Mucosa of rectum (tissue), 2 donors: ENCODE data around the gene GMEB1.
"Not testable (repeated sequence)": the region's sequence is repeated elsewhere in the genome, so short reads cannot be mapped to it uniquely, and the experiment has no call there.

Experiments used
- H3K27ac ChIP-seq, 2 donors: one replicate each; pipeline ENCODE4 v1.7.0; 2013; ENCODE audit warnings: inconsistent platforms in 2 of 2, low read depth in 2 of 2, low read length in 2 of 2
- H3K27me3 ChIP-seq, 2 donors: one replicate each; pipeline ENCODE4 v1.7.0; 2013; ENCODE audit warnings: low read length in 2 of 2; ENCODE audit not compliant: control insufficient read depth in 2 of 2, insufficient read depth in 2 of 2
- H3K36me3 ChIP-seq, 2 donors: one replicate each; pipeline ENCODE4 v1.7.0; 2013; ENCODE audit warnings: low read length in 2 of 2; ENCODE audit not compliant: control insufficient read depth in 2 of 2, insufficient read depth in 2 of 2
- H3K4me1 ChIP-seq, 2 donors: one replicate each; pipeline ENCODE4 v1.7.0; 2013; ENCODE audit warnings: low read length in 2 of 2, mild to moderate bottlenecking in 1 of 2; ENCODE audit not compliant: control insufficient read depth in 2 of 2, insufficient read depth in 2 of 2
- H3K4me3 ChIP-seq, 2 donors: one replicate each; pipeline ENCODE4 v1.7.0; 2013; ENCODE audit warnings: low read length in 2 of 2
- H3K9ac ChIP-seq, 2 donors: one replicate each; pipeline ENCODE4 v1.7.0; 2013; ENCODE audit warnings: low read length in 2 of 2, low read depth in 1 of 2, mild to moderate bottlenecking in 1 of 2
- H3K9me3 ChIP-seq, 2 donors: one replicate each; pipeline ENCODE4 v1.7.0; 2013; ENCODE audit warnings: low read length in 2 of 2; ENCODE audit not compliant: control insufficient read depth in 2 of 2
- donor health status: healthy.
- donor health status: Normal muscosa, but diverticular disease.

GMEB1 gene

DNA sequence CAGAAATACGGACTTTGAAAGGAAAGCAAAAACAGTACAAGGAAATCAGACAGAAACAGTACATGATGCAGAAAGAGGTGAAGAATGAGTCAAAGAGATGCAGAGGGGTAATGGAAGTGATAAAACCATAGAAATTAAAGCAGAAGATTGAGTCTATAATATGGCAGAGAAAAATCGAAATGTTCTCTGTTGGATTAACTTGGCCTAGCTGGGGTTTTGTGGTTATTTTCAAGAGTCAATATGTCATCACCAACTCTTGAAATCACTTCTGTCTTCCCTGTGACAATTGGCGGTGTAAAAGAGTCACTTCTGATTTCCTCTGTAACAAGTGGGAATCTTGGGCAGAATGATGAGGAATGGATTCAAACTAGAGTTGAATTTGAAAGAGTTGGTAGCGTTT is 75.6 kb downstream of the GMEB1 start:
- no peak overlapping the region for H3K27ac ChIP-seq
- H3K27me3 ChIP-seq = no peaks in the 10 kb centered on the region
- H3K4me3 ChIP-seq = no peak overlapping the region
- peaks cover 44 to 53% of the 10 kb centered on the region in 2 donors for H3K36me3 ChIP-seq
- peaks cover 22 to 30% of the 10 kb centered on the region in 2 donors for H3K4me1 ChIP-seq
- H3K9me3 ChIP-seq = no peaks in the 10 kb centered on the region
- H3K9ac ChIP-seq = no peak overlapping the region

GRCh38 chr1:28745653-28746173 is 77.1 kb downstream of the GMEB1 start:
- Histone ChIP-seq H3K27me3 (no peaks in the 10 kb centered on the region), H3K4me1 (peaks cover 17 to 30% of the 10 kb centered on the region in 2 donors), H3K9ac (no peak overlapping the region), H3K4me3 (peak overlapping the region in 1 of 2 donors; percentile 15), H3K27ac (no peak overlapping the region), H3K9me3 (no peaks in the 10 kb centered on the region), H3K36me3 (peaks cover 36 to 42% of the 10 kb centered on the region in 2 donors)

- H3K9ac ChIP-seq = no peak overlapping the region
- peaks cover under 1 to 14% of the 10 kb centered on the region in 2 donors for H3K36me3 ChIP-seq
- H3K9me3 ChIP-seq = no peaks in the 10 kb centered on the region
- H3K4me1 ChIP-seq = peaks cover 23 to 36% of the 10 kb centered on the region in 2 donors
- H3K4me3 ChIP-seq = no peak overlapping the region
- H3K27ac ChIP-seq = no peak overlapping the region
- no peaks in the 10 kb centered on the region for H3K27me3 ChIP-seq
These were observed 81.7 kb downstream of the GMEB1 start for GRCh38 chr1:28750330-28750729.

DNA sequence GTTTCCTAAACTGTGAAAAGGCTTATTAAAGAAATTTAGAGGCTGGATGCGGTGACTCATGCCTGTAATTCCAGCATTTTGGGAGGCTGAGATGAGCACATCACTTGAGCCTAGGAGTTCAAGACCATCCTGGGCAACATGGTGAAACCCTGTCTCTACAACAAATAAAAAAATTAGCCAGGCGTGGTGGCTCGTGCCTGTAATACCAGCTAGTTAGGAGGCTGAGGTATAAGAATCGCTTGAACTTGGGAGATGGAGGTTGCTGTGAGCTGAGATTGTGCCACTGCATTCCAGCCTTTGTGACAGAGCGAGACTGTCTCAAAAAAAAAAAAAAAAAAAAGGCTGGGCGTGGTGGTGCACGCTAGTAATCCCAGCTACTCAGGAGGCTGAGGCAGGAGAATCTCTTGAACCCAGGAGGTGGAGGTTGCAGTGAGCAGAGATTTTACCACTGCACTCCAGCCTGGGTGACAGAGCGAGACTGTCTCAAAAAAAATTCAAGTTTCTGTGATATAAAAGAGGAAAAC is 82.2 kb downstream of the GMEB1 start:
- not testable (repeated sequence) for H3K9ac ChIP-seq, H3K27me3 ChIP-seq, H3K27ac ChIP-seq, H3K4me3 ChIP-seq, H3K9me3 ChIP-seq
- peaks cover 22 to 40% of the 10 kb centered on the region in 2 donors for H3K4me1 ChIP-seq
- peaks cover 0 to 12% of the 10 kb centered on the region in 2 donors for H3K36me3 ChIP-seq

- peaks cover 17 to 37% of the 10 kb centered on the region in 2 donors for H3K4me1 ChIP-seq
- no peak overlapping the region for H3K4me3 ChIP-seq
These were observed 82.9 kb downstream of the GMEB1 start for GRCh38 chr1:28751315-28752060.

GRCh38 chr1:28755701-28756100 is 87.1 kb downstream of the GMEB1 start:
- no peak overlapping the region for H3K9ac ChIP-seq
- H3K36me3 ChIP-seq = peaks cover 12 to 20% of the 10 kb centered on the region in 2 donors
- no peaks in the 10 kb centered on the region for H3K27me3 ChIP-seq
- H3K4me3 ChIP-seq = no peak overlapping the region
- H3K9me3 ChIP-seq = no peaks in the 10 kb centered on the region
- H3K4me1 ChIP-seq = peaks cover 6 to 21% of the 10 kb centered on the region in 2 donors
- H3K27ac ChIP-seq = no peak overlapping the region

More at GRCh38 chr1:28751315-28752060, 82.9 kb downstream of the GMEB1 start:
- no peak overlapping the region for H3K27ac ChIP-seq
- peaks cover 0 to 10% of the 10 kb centered on the region in 2 donors for H3K36me3 ChIP-seq
- H3K27me3 ChIP-seq = no peaks in the 10 kb centered on the region
- H3K9ac ChIP-seq = no peak overlapping the region
- H3K9me3 ChIP-seq = no peaks in the 10 kb centered on the region

DNA sequence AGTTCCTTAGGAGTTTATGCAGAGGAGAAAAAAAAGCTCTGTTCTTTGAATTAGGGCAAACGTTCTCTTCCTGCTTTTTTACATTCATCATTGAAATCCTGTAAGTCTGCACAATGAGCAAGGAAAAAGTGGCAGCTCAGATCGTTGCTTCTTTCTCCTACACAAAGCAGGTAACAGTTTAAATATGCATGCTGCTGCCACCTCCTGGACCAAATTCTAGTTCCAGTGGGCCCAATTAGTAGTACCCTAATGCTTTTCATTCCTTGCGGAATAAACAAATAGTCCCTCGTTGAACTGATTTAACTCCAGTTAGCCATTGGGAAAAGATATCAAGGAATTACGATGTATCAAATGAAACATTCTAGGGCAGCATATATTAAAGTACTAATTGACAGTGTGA is 88.3 kb downstream of the GMEB1 start:
- H3K4me3 ChIP-seq = no peak overlapping the region
- no peaks in the 10 kb centered on the region for H3K9me3 ChIP-seq
- H3K36me3 ChIP-seq = peaks cover 12 to 18% of the 10 kb centered on the region in 2 donors
- H3K4me1 ChIP-seq = peaks cover 6 to 17% of the 10 kb centered on the region in 2 donors
- no peak overlapping the region for H3K27ac ChIP-seq
- H3K27me3 ChIP-seq = no peaks in the 10 kb centered on the region
- H3K9ac ChIP-seq = no peak overlapping the region

- Histone ChIP-seq H3K9me3 (no peaks in the 10 kb centered on the region), H3K27ac (no peak overlapping the region), H3K4me1 (peaks cover 6 to 17% of the 10 kb centered on the region in 2 donors)
These were observed 89.8 kb downstream of the GMEB1 start for GRCh38 chr1:28758420-28758819.

GRCh38 chr1:28759257-28759656 is 90.7 kb downstream of the GMEB1 start:
- H3K27ac ChIP-seq = no peak overlapping the region
- H3K36me3 ChIP-seq = peaks cover 11 to 12% of the 10 kb centered on the region in 2 donors
- H3K9ac ChIP-seq = no peak overlapping the region
- H3K27me3 ChIP-seq = no peaks in the 10 kb centered on the region
- H3K9me3 ChIP-seq = no peaks in the 10 kb centered on the region
- H3K4me3 ChIP-seq = no peak overlapping the region
- H3K4me1 ChIP-seq = peaks cover 6 to 17% of the 10 kb centered on the region in 2 donors

More at GRCh38 chr1:28758420-28758819, 89.8 kb downstream of the GMEB1 start:
- no peak overlapping the region for H3K9ac ChIP-seq
- no peaks in the 10 kb centered on the region for H3K27me3 ChIP-seq
- peaks cover 12 to 14% of the 10 kb centered on the region in 2 donors for H3K36me3 ChIP-seq
- H3K4me3 ChIP-seq = no peak overlapping the region

- peaks cover 0 to 7% of the 10 kb centered on the region in 2 donors for H3K4me1 ChIP-seq
- no peak overlapping the region for H3K9ac ChIP-seq
- no peaks in the 10 kb centered on the region for H3K27me3 ChIP-seq
- H3K9me3 ChIP-seq = no peaks in the 10 kb centered on the region
- H3K36me3 ChIP-seq = peaks cover 14 to 15% of the 10 kb centered on the region in 2 donors
- H3K27ac ChIP-seq = no peak overlapping the region
- H3K4me3 ChIP-seq = no peak overlapping the region
These were observed 92.6 kb downstream of the GMEB1 start for GRCh38 chr1:28761189-28761588.
